ENCODE results near the gene GDF3. TPM values are rescaled to one million over a fixed set of nuclear protein-coding genes. Genes with fewer than 3 reads are reported as not detected.

The GDF3 gene
- total and polyA plus RNA-seq, 2 experiments from 2014 or later: 15.3 to 31.7 TPM

GRCh38 chr12:7705846-7706245 lies 10.3 kb upstream of the GDF3 start:
- Histone ChIP-seq H3K79me2 (replicated peaks; ENCODE audit: insufficient read depth) (no peaks in the 10 kb centered on the region), H3F3A (replicated peaks; ENCODE audit: low read depth) (no peaks in the 10 kb centered on the region), H3K36me3 (ENCODE audit: insufficient read depth) (no peaks in the 10 kb centered on the region), H2AFZ (no peak overlapping the region), H3K9me2 (ENCODE audit: insufficient read depth) (no peaks in the 10 kb centered on the region), H3K27ac (ENCODE audit: low read depth) (no peak overlapping the region), H3K4me3 (no peak overlapping the region), H3K4me2 (no peak overlapping the region), H3K27me3 (ENCODE audit: insufficient read depth) (no peaks in the 10 kb centered on the region), H3K4me1 (ENCODE audit: insufficient read depth) (peaks cover 9% of the 10 kb centered on the region), H4K20me1 (replicated peaks; ENCODE audit: insufficient read depth) (no peaks in the 10 kb centered on the region)
- peak; percentile 43 for ATAC-seq
- no peaks in the 10 kb centered on the region for H3K27me3 Mint-ChIP-seq (ENCODE audit: insufficient read depth, low read depth, poor library complexity)
- no peak overlapping the region for H3K27ac Mint-ChIP-seq
- DNase-seq (ENCODE audit: low spot score): no peak
- no peaks in the 10 kb centered on the region for H3K36me3 Mint-ChIP-seq (ENCODE audit: low read depth)
- TF ChIP-seq STAT1 (IDR thresholded peaks at IDR 0.05; ENCODE audit: unreplicated experiment): no peak
- TF ChIP-seq NANOG (IDR thresholded peaks at IDR 0.05; ENCODE audit: borderline replicate concordance): no peak
- TF ChIP-seq EZH2 (IDR thresholded peaks at IDR 0.05; ENCODE audit: low read depth, unreplicated experiment): no peak
- TF ChIP-seq EZH2phosphoT487 (IDR thresholded peaks at IDR 0.05; ENCODE audit: unreplicated experiment): no peak
- TF ChIP-seq, protein P1, sequence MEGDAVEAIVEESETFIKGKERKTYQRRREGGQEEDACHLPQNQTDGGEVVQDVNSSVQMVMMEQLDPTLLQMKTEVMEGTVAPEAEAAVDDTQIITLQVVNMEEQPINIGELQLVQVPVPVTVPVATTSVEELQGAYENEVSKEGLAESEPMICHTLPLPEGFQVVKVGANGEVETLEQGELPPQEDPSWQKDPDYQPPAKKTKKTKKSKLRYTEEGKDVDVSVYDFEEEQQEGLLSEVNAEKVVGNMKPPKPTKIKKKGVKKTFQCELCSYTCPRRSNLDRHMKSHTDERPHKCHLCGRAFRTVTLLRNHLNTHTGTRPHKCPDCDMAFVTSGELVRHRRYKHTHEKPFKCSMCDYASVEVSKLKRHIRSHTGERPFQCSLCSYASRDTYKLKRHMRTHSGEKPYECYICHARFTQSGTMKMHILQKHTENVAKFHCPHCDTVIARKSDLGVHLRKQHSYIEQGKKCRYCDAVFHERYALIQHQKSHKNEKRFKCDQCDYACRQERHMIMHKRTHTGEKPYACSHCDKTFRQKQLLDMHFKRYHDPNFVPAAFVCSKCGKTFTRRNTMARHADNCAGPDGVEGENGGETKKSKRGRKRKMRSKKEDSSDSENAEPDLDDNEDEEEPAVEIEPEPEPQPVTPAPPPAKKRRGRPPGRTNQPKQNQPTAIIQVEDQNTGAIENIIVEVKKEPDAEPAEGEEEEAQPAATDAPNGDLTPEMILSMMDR (conservative IDR thresholded peaks at IDR 0.05; ENCODE audit: low read depth in 2 of 2): no peak
- H3K4me1 Mint-ChIP-seq: peaks cover 10% of the 10 kb centered on the region
- no peaks in the 10 kb centered on the region; the same call in 2 of the 3 replicates for H3K9me3 Mint-ChIP-seq
- no peak overlapping the region for H3K4me3 Mint-ChIP-seq

GRCh38 chr12:7695237-7695560 lies 376 bp downstream of the GDF3 start:
- Histone ChIP-seq H3K4me3 (peak overlapping the region; percentile 7; the same call in 1 of the 2 replicates), H3K9me2 (ENCODE audit: insufficient read depth) (no peaks in the 10 kb centered on the region), H3K4me2 (peak overlapping the region; percentile 48), H4K20me1 (replicated peaks; ENCODE audit: insufficient read depth) (no peaks in the 10 kb centered on the region), H3K27ac (ENCODE audit: low read depth) (peak overlapping the region; percentile 97), H3K36me3 (ENCODE audit: insufficient read depth) (no peaks in the 10 kb centered on the region), H3F3A (replicated peaks; ENCODE audit: low read depth) (peaks cover 13% of the 10 kb centered on the region; the same call in 1 of the 2 replicates), H3K4me1 (ENCODE audit: insufficient read depth) (peaks cover 28% of the 10 kb centered on the region), H2AFZ (no peak overlapping the region; the same call in 1 of the 2 replicates), H3K27me3 (ENCODE audit: insufficient read depth) (no peaks in the 10 kb centered on the region), H3K79me2 (replicated peaks; ENCODE audit: insufficient read depth) (no peaks in the 10 kb centered on the region; the same call in 1 of the 2 replicates)
- peak overlapping the region; percentile 7; the same call in 1 of the 3 replicates for H3K4me3 Mint-ChIP-seq
- peaks cover 30% of the 10 kb centered on the region for H3K4me1 Mint-ChIP-seq
- no peak for TF ChIP-seq NANOG (IDR thresholded peaks at IDR 0.05; ENCODE audit: borderline replicate concordance)
- TF ChIP-seq EZH2 (IDR thresholded peaks at IDR 0.05; ENCODE audit: low read depth, unreplicated experiment): no peak
- no peak for TF ChIP-seq ZNF114 (CRISPR knock-in tag; IDR thresholded peaks at IDR 0.05)
- TF ChIP-seq, protein P2, sequence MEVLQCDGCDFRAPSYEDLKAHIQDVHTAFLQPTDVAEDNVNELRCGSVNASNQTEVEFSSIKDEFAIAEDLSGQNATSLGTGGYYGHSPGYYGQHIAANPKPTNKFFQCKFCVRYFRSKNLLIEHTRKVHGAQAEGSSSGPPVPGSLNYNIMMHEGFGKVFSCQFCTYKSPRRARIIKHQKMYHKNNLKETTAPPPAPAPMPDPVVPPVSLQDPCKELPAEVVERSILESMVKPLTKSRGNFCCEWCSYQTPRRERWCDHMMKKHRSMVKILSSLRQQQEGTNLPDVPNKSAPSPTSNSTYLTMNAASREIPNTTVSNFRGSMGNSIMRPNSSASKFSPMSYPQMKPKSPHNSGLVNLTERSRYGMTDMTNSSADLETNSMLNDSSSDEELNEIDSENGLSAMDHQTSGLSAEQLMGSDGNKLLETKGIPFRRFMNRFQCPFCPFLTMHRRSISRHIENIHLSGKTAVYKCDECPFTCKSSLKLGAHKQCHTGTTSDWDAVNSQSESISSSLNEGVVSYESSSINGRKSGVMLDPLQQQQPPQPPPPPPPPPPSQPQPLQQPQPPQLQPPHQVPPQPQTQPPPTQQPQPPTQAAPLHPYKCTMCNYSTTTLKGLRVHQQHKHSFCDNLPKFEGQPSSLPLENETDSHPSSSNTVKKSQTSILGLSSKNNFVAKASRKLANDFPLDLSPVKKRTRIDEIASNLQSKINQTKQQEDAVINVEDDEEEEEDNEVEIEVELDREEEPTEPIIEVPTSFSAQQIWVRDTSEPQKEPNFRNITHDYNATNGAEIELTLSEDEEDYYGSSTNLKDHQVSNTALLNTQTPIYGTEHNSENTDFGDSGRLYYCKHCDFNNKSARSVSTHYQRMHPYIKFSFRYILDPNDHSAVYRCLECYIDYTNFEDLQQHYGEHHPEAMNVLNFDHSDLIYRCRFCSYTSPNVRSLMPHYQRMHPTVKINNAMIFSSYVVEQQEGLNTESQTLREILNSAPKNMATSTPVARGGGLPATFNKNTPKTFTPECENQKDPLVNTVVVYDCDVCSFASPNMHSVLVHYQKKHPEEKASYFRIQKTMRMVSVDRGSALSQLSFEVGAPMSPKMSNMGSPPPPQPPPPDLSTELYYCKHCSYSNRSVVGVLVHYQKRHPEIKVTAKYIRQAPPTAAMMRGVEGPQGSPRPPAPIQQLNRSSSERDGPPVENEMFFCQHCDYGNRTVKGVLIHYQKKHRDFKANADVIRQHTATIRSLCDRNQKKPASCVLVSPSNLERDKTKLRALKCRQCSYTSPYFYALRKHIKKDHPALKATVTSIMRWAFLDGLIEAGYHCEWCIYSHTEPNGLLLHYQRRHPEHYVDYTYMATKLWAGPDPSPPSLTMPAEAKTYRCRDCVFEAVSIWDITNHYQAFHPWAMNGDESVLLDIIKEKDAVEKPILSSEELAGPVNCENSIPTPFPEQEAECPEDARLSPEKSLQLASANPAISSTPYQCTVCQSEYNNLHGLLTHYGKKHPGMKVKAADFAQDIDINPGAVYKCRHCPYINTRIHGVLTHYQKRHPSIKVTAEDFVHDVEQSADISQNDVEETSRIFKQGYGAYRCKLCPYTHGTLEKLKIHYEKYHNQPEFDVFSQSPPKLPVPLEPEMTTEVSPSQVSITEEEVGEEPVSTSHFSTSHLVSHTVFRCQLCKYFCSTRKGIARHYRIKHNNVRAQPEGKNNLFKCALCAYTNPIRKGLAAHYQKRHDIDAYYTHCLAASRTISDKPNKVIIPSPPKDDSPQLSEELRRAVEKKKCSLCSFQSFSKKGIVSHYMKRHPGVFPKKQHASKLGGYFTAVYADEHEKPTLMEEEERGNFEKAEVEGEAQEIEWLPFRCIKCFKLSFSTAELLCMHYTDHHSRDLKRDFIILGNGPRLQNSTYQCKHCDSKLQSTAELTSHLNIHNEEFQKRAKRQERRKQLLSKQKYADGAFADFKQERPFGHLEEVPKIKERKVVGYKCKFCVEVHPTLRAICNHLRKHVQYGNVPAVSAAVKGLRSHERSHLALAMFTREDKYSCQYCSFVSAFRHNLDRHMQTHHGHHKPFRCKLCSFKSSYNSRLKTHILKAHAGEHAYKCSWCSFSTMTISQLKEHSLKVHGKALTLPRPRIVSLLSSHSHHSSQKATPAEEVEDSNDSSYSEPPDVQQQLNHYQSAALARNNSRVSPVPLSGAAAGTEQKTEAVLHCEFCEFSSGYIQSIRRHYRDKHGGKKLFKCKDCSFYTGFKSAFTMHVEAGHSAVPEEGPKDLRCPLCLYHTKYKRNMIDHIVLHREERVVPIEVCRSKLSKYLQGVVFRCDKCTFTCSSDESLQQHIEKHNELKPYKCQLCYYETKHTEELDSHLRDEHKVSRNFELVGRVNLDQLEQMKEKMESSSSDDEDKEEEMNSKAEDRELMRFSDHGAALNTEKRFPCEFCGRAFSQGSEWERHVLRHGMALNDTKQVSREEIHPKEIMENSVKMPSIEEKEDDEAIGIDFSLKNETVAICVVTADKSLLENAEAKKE (CRISPR knock-in tag; IDR thresholded peaks at IDR 0.05): no peak
- no peak for TF ChIP-seq STAT1 (IDR thresholded peaks at IDR 0.05; ENCODE audit: unreplicated experiment)
- no peak for TF ChIP-seq JUNB (IDR thresholded peaks at IDR 0.05; ENCODE audit: unreplicated experiment)
- H3K27me3 Mint-ChIP-seq (ENCODE audit: insufficient read depth, low read depth, poor library complexity): peaks cover 13% of the 10 kb centered on the region
- peak overlapping the region; percentile 94 for H3K27ac Mint-ChIP-seq
- peaks cover 7% of the 10 kb centered on the region for H3K36me3 Mint-ChIP-seq (ENCODE audit: low read depth)
- H3K9me3 Mint-ChIP-seq: no peaks in the 10 kb centered on the region; the same call in 2 of the 3 replicates
- DNase-seq (ENCODE audit: low spot score) (peak; percentile 36), ATAC-seq (no peak; the same call in 1 of the 3 replicates)
